HG02973 (cell line): ENCODE data around the gene CEBPG.

Experiments used
- ATAC-seq: cut with Tn5 transposase; IDR thresholded peaks from one replicate; pipeline ENCODE4 v1.9.1; 2021; ENCODE audit warnings: moderate library complexity; ENCODE audit not compliant: unreplicated experiment

CEBPG gene

DNA sequence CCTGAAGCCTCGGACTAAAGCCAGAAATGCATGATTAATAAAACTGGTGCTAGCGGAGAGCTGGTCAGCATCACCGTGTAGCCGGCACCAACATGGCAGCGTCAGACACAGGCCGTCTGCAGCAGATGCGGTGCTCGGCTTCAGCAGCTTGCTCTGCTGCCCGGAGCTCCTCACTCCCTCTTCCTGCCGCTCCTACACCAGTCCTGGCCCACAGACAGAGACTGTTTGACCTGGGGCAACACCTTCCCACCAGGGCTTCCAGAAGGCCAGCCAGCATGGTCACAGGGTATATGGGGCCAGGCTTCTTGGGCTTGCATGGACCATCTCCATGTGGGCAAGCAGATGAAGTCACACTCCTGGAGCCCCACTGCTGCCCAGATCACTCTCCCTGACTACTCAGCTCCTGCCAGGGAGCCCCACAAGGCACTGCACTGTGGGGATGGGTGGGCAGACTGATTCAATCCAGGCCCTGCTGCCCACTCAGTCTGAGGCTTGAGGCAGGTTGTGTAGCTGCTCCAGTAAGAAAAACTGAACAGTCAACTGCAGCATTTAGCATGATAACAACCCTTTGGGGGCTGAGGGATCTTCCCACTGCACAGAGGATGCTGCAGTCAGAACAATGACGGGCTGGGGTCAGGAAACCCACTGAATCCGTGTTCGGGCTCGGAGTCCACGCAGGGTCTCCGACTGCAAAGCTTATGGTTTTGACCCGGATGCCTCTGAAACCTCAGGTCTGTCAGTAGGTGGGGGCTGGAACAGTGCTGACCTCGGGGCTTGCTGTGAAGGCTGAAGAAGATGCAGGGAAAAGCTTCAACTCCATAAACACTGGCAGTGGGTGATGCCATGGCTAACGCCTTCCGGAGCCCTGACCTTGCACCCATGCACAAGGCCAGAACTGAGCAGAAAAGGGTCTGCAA lies 45.6 kb downstream of the CEBPG start:
- no peak for ATAC-seq

DNA sequence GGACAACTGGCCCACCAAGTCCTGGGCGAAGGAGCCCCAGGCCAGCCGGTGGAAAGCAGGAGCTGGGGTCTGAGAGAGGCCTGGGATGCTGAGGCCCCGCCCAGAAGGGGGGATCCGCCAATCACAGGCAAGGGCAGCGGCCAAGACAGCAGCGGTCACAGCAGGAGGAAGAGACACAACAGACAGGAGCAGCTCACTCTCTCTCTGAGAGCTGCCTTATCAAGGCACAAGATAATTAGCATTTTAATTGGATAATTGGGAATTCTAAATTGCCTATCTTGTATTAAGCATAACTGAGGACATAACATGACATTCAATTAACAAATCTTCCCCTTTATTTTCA lies 46.2 kb downstream of the CEBPG start:
- ATAC-seq, result no peak

DNA sequence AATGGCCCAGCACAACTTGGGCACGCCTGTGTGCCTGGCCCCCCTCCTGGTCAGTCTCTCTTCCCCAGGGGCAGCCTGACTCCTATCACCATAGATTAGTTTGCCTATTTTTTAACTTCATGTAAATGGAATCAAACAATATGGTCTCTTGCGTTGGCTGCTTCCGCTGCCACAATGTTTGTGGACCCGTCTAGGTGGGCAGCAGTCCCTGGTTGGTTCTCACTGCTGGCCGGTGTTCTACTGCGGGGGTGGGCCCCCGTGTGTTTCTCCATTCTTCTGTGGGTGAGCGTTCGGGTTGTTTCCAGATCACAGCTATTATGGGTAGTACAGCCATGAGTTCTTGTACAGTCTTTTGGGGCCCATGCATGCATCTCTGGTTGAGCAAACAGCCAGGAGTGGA lies 47.3 kb downstream of the CEBPG start:
- ATAC-seq, result no peak

DNA sequence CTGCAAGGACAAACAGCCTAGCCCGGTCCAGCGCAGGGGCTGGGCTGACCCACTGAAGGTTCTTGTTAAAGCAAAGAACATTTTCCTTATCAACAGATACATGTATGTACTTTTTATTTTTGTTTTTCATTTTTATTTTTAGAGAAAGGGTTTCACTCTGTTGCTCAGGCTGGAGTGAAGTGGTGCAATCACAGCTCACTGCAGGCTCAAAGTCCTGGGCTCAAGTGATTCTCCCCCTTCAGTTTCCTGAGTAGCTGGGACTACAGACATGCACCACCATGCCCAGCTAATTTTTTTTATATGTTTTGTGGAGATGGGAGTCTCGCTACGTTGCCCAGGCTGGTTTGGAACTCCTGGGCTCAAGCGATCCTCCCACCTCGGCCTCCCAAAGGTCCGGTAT lies 47.9 kb downstream of the CEBPG start:
- no peak for ATAC-seq

DNA sequence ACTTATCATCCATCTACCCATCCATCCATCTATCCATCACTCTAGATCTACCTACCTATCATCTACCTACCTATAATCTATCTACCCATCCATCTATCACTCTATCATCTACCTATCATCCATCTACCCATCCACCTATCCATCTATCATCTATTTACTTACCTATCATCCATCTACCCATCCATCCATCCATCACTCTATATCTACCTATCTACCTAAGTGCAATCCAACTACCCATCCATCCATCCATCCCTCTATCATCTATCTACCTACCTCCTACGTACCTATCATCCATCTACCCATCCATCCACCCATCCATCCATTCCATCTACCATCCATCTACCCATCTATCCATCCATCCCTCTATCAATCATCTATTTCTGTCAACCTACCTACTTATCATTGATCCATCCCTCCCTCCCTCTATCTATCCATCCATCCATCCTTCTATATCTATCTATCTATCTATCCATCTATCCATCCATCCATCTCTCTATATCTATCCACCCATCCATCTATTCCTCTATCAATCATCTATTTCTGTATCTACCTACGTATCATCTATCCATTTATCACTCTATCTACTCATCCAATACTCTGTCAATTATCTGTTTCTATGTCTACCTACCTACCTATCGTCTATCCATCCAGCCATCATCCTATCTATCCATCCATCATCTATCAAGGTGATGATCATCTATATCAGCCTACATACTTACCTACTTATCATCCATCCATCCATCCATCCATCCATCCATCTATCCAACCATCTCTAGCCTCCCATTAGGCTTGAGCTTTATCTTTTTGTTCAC lies 49.1 kb downstream of the CEBPG start:
- ATAC-seq, result no peak

DNA sequence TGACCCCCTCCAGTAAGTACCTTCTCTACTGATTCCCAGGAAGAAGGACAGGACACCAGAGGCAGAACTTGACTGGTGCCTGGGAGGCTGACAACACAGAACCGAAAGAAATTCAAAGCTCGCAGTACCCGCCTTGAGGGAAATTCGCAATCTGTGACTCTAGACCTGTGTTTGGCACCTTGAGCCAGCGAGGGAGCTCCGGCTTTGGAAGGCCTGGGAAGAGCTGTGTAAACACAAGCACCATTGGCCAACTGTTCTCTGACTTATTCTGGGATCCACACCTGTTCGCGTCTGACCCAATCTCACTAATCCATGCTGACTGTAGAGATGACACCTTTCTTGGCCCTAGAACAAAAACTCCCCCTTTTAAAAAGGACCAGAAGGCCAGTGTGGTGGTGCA lies 50.7 kb downstream of the CEBPG start:
- ATAC-seq, result no peak

DNA sequence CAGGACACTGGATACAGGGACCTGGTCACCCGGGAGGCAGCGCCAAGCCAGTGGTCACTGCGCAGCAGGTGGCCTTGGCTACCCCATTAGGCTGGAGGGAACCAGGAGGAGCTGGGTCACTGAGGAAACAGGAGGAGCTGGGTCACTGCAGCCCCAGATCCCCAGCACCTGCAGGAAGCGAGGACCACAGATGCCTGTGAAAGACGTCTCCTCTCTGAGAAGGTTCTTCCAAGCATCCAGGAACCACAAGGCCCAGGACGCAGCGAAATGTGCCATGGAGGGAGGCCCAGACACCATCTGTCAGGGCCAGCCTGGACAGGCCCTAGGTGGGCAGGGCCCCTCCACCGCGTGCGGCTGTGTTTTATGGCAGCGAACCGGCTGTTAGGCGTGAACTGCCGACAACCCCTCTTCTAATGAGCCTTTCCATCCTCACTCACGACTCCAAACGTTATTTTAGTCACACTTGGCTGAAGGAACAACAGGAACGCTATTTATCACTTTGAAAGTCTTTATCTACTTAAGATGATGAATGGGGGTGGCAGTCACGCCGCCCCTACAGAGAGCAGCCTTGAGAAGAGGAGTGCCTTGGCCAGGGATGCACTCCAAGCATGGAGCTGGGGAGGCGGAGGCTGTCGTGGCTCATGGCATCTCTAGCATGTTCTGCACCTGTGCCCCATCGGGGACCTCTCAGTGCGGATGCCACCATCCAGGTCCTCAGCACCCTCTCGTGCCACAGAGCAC lies 53.3 kb downstream of the CEBPG start:
- ATAC-seq, result no peak

DNA sequence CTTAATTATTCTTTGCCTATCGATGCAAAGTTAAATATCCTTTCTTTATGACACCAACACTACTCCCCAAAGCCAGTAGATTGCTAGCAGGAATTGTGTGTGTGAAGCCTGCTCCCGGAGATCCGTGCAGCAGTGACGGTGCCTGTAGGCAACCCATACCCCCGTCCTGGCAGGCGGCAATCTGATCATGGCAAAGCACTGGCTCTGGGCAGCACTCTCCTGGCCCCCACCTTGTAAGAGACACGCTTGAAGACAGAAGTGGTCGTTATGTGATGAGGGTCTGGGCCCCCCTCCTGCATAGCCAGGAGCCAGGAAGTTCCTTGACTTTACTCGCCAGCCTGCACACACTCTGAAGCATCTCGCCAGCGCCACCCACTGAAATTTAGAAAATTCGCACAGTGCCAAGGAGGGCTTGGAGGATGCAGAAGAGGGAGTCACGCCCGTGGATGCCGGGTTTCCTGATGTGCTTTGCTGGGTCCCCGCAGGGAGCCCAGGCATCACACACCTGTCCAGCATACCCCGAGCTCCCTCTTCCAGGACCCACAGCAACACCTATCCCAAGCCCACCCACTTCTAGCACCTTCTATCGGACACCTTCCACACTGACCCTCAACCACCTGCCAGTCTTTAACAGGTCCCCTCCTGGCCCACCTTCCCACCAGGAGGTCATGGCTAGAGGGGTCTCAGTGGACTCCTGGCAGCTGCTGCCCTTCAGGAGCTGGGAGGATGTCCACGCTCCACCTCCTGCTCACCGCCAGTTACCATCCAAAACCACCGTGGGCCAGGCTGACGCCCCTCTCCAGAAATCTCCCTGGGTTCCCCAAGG lies 54.5 kb downstream of the CEBPG start:
- ATAC-seq, result no peak

DNA sequence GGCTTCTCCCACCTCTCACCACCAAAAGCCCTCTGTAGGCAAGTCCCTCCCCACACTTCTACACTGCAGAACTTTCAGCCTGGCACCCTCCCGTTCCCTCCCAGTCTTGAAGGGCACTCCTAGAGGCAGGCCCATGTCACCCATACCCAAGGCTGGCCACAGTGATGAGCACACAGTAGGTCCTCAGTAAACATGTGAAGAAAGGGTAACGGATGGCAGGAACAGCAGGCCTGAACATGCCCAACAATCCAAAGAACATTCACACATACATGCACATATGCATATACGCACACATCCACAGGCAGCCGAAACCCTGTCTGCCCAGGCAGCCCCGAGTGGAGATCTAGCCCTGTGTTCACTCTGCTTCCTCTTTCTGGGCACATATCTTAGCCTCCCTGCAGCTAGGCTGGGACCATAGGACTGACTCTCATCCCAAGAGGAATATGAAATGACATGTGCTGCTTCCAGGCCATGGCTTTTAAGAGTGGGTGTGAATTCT lies 55.2 kb downstream of the CEBPG start:
- ATAC-seq, result no peak

DNA sequence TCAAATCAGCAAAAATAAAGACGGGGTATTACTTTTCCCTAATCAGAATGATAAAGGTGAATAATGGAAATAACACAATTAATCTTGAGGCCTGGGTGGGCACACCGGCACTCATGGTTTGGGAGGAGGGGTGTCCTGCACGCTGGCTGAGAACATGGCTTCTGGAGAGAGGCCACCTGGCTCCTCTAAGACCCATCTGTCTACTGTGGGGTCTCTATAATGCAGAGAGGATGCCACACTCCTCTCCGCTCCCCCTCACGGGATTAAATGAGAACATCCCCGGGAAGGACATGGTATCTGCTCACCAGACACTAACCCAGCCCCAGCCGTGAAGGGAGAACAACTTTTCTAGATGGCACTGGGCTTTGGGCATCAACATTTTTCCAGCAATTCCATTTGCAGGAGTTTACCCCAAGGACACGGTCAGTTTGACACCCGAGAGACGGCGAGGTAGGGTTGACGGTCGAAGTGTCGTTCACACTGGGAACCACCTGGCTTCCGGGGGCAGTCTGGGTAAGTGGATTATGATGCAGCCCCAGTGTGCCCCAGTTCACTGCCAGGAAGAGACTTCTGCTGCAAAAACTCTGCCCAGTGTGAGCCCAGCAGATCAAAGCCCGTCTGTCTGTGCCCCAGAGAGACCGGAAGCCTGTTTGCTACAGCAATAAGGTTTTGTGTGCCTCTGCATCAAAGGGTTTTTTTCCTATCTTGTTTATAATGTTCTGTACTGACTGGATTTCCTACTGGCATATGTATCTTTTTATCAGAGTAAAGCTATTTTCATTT lies 56.6 kb downstream of the CEBPG start:
- no peak for ATAC-seq

DNA sequence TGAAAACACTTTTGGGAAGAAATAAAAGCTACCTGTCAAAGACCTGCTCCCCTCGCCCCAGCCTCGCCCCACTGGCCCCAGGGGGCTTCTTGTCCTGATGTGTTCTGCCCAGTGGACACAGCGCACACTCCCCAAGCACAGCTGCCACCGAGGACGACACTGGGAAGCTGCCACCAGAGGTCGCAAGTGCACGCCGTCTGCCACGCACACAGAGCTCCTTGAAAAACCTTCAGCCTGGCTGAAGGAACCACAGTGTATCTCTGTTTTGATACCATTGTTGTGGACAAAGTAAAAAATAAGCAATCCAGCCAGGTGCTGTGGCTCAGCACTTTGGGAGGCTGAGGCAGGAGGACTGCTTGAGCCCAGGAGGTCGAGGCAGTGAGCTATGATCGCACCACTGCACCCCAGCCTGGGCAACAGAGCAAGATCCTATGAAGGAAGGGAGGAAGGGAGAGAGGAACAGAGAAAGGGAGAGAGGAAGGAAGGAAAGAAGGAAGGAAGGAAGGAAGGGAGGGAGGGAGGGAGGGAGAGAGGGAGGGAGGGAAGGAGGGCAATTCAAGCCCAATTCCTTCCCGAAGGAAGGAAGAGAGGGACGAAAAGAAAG lies 57.3 kb downstream of the CEBPG start:
- no peak for ATAC-seq

DNA sequence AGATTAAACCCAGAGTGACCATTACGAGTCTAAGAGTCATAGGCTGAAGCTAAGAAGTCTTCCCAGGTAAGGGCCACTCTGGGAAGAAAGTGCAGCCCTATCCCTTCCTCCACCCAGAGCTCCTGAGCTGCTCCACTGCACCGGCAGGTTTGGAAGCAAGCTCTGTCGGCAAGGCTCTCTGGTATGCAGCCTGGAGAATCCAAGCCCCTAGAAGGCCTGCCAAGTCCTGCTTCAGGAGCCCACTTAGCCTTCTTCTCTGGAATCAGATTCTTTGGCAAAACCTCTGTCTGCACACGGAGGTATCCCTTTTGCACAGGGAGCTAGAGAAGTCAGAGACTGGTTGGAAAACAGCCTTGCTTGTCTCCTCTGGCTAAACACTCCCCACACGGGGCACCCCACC lies 58.5 kb downstream of the CEBPG start:
- no peak for ATAC-seq
